K562 (cell line): ENCODE measurements around the gene PTPRT. TPM values are rescaled to one million over a fixed set of nuclear protein-coding genes. Genes with fewer than 3 reads are reported as not detected.

ENCODE experiments used
- ATAC-seq: fragments of 200-7000 bp; cut with Tn5 transposase; 3 replicates; pipeline ENCODE4 v1.9.1; 2020; ENCODE audit warnings: moderate library complexity
- BruUV-seq: library from RNA; stranded (reverse); fragments of 400-500 nt; replicated peaks from 2 replicates; lab custom pipeline; 2021; lab: Mats Ljungman, UMichigan
- CTCF ChIA-PET: fragments of 300-600 bp; formaldehyde crosslinking; extraction: SDS; loops from one replicate; lab custom pipeline; 2021; ENCODE audit warnings: low intra/inter-chr PET ratio; lab: Yijun Ruan, JAX
- POLR2A ChIA-PET: fragments of 300-600, 350-650 bp; sonication (Branson Sonifier 250); formaldehyde crosslinking; extraction: SDS; loops from one replicate; lab custom pipeline; 2021; ENCODE audit warnings: antibody characterized with exemption, inconsistent platforms; lab: Yijun Ruan, JAX
- DNase-seq, 4 experiments: peaks; one replicate each; pipeline versions ENCODE4 v3.0.0 to v3.0.0-alpha.2; 2011 to 2018; ENCODE audit warnings: low spot score in 3 of 4, mixed read lengths in 3 of 4; ENCODE audit errors: extremely low read depth in 1 of 4
- FAIRE-seq: peaks from 2 replicates; lab custom pipeline; 2011; peaks lifted over from hg19 to GRCh38; lab: Jason Lieb, UNC
- H2AFZ ChIP-seq: 2 replicates; pipeline ENCODE4 v1.6.0; 2011; ENCODE audit warnings: low read depth, low read length, control low read depth, inconsistent platforms
- H3K27ac ChIP-seq: fragments of 200-600 bp; 3 replicates; pipeline ENCODE4 v1.8.0; 2011; ENCODE audit warnings: low read depth, mild to moderate bottlenecking, control low read depth, inconsistent platforms, low read length, moderate library complexity, mixed read lengths; ENCODE audit errors: extremely low read depth
- H3K27me3 ChIP-seq, 2 experiments: fragments of 300-600 bp in 1 of 2; 2 replicates in 1 of 2; 3 replicates in 1 of 2; pipeline versions ENCODE4 v1.6.0 to v1.8.0; 2011; ENCODE audit warnings: inconsistent platforms in 2 of 2, low read length in 2 of 2, mild to moderate bottlenecking in 1 of 2, mixed read lengths in 1 of 2, moderate library complexity in 1 of 2; ENCODE audit not compliant: control insufficient read depth in 2 of 2, insufficient read depth in 2 of 2
- H3K36me3 ChIP-seq: fragments of 300-600 bp; 3 replicates; pipeline ENCODE4 v1.8.0; 2011; ENCODE audit warnings: mild to moderate bottlenecking, low read length, inconsistent platforms; ENCODE audit not compliant: control insufficient read depth, insufficient read depth
- H3K4me1 ChIP-seq, 2 experiments: fragments of 200-600 bp in 1 of 2; replicated peaks in 1 of 2; 2 replicates in 1 of 2; 3 replicates in 1 of 2; pipeline versions ENCODE4 v1.5.1 to v1.8.0; 2011; ENCODE audit warnings: inconsistent platforms in 2 of 2, low read length in 2 of 2, mild to moderate bottlenecking in 1 of 2, mixed read lengths in 1 of 2, moderate library complexity in 1 of 2; ENCODE audit not compliant: control insufficient read depth in 2 of 2, insufficient read depth in 2 of 2
- H3K4me2 ChIP-seq: 2 replicates; pipeline ENCODE4 v1.6.1; 2011; ENCODE audit warnings: low read length, control low read depth, inconsistent platforms, mixed read lengths; ENCODE audit not compliant: insufficient read depth
- H3K4me3 ChIP-seq: fragments of 200-600 bp; sonication (generic), shearing (Covaris generic); 2 replicates; pipeline ENCODE4 v1.5.1; 2016; ENCODE audit warnings: control low read depth, inconsistent platforms
- H3K79me2 ChIP-seq: fragments of 200-600 bp; 3 replicates; pipeline ENCODE4 v1.8.0; 2011; ENCODE audit warnings: low read length, inconsistent platforms; ENCODE audit not compliant: control insufficient read depth, insufficient read depth
- H3K9ac ChIP-seq, 2 experiments: 2 replicates each; pipeline versions ENCODE4 v1.6.0 to v1.6.1; 2011; ENCODE audit warnings: low read depth in 2 of 2, low read length in 2 of 2, control low read depth in 1 of 2, inconsistent platforms in 1 of 2, mild to moderate bottlenecking in 1 of 2, mixed read lengths in 1 of 2; ENCODE audit not compliant: insufficient read depth in 1 of 2
- H3K9me1 ChIP-seq: one replicate; pipeline ENCODE4 v1.6.0; 2011; ENCODE audit warnings: inconsistent platforms, mild to moderate bottlenecking, low read length, moderate library complexity; ENCODE audit not compliant: control insufficient read depth, insufficient read depth
- H3K9me3 ChIP-seq: replicated peaks from 2 replicates; pipeline ENCODE4 v1.5.1; 2011; ENCODE audit warnings: low read depth, low read length, inconsistent platforms; ENCODE audit not compliant: control insufficient read depth, insufficient read depth
- H4K20me1 ChIP-seq: replicated peaks from 2 replicates; pipeline ENCODE4 v1.6.1; 2011; ENCODE audit warnings: low read length, inconsistent platforms, mixed read lengths; ENCODE audit not compliant: control insufficient read depth, insufficient read depth
- ARNT ChIP-seq, 2 experiments: fragments of 450-650 bp; IDR thresholded peaks; 2 replicates each; pipeline ENCODE4 v1.6.1; 2016; ENCODE audit warnings: mild to moderate bottlenecking in 1 of 2
- CBFA2T2 ChIP-seq: fragments of 450-650 bp; conservative IDR thresholded peaks from 2 replicates; pipeline ENCODE4 v1.6.1; 2017; ENCODE audit warnings: mild to moderate bottlenecking
- CBFA2T3 ChIP-seq: fragments of 450-650 bp; IDR thresholded peaks from 2 replicates; pipeline ENCODE4 v1.6.1; 2017
- CREBBP ChIP-seq: IDR thresholded peaks from one replicate; pipeline ENCODE4 v1.6.1; 2012; ENCODE audit warnings: low read depth, mild to moderate bottlenecking, control low read depth, inconsistent platforms, low read length
- DNMT1 ChIP-seq: fragments of 450-650 bp; IDR thresholded peaks from 2 replicates; pipeline ENCODE4 v1.6.1; 2016; ENCODE audit warnings: antibody characterized with exemption, mild to moderate bottlenecking
- DPF2 ChIP-seq: fragments of 450-650 bp; IDR thresholded peaks from 2 replicates; pipeline ENCODE4 v1.6.1; 2016
- GATA2 ChIP-seq: sonication (generic); formaldehyde crosslinking; IDR thresholded peaks from 2 replicates; pipeline ENCODE4 v1.4.0; 2020; ENCODE audit warnings: mild to moderate bottlenecking, missing genetic modification reagents
- NCOR1 ChIP-seq: fragments of 450-650 bp; IDR thresholded peaks from 2 replicates; pipeline ENCODE4 v1.6.1; 2016; ENCODE audit warnings: mild to moderate bottlenecking, moderate library complexity
- NR4A1 ChIP-seq, 2 experiments: fragments of 250-450 bp in 1 of 2; fragments of 450-650 bp in 1 of 2; sonication (Bioruptor Pico) in 1 of 2; IDR thresholded peaks; 2 replicates each; pipeline versions ENCODE4 v1.4.0 to v1.6.1; 2016 to 2020; ENCODE audit warnings: mild to moderate bottlenecking in 2 of 2, missing compliant biosample characterization in 1 of 2, missing genetic modification characterization in 1 of 2, moderate library complexity in 1 of 2
- SIRT6 ChIP-seq: IDR thresholded peaks from one replicate; pipeline ENCODE4 v1.6.1; 2012; ENCODE audit warnings: low read depth, mild to moderate bottlenecking, control low read depth, inconsistent platforms, low read length, moderate library complexity
- TAL1 ChIP-seq: fragments of 450-650 bp; IDR thresholded peaks from 2 replicates; pipeline ENCODE4 v1.6.1; 2016; ENCODE audit warnings: mild to moderate bottlenecking
- TCF3 ChIP-seq: sonication (generic); formaldehyde crosslinking; IDR thresholded peaks from 2 replicates; pipeline ENCODE4 v1.4.0; 2020; ENCODE audit warnings: mild to moderate bottlenecking, missing genetic modification reagents
- TRIM28 ChIP-seq: fragments of 450-650 bp; IDR thresholded peaks from 2 replicates; pipeline ENCODE4 v1.6.1; 2017
- ZBTB7A ChIP-seq: IDR thresholded peaks from 2 replicates; pipeline ENCODE4 v1.6.1; 2011; ENCODE audit warnings: low read depth, mild to moderate bottlenecking, low read length, moderate library complexity, borderline replicate concordance; ENCODE audit not compliant: control insufficient read depth
- ZNF584 ChIP-seq: fragments of 200-800 bp; sonication (Bioruptor generic); IDR thresholded peaks from 2 replicates; pipeline ENCODE4 v1.6.1; 2016; ENCODE audit warnings: low read depth, mild to moderate bottlenecking, missing genetic modification characterization, missing compliant biosample characterization
- ZNF766 ChIP-seq: fragments of 200-800 bp; sonication (Bioruptor generic); conservative IDR thresholded peaks from 2 replicates; pipeline ENCODE4 v1.6.1; 2016; ENCODE audit warnings: missing genetic modification characterization, missing compliant biosample characterization
- WGBS: fragments of 100-300 bp; shearing (Covaris generic); methylation state at CpG from one replicate; pipeline ENCODE4 v1.1.6; 2016; ENCODE audit warnings: low coverage, mixed read lengths; ENCODE audit not compliant: insufficient coverage; ENCODE audit errors: missing lambda C conversion rate; 5-methylcytosine and 5-hydroxymethylcytosine counted together
- in situ Hi-C: fragments of 300-500 bp; cut with MboI; formaldehyde crosslinking; loops from 4 replicates; pipeline ENCODE4 v1.15.0; 2018; ENCODE audit warnings: inconsistent platforms, mixed read lengths
- intact Hi-C: fragments of 100-400 bp; cut with micrococcal nuclease; formaldehyde crosslinking; loops from 2 replicates; pipeline ENCODE4 v1.14.2; 2022
- polyA plus RNA-seq, 8 experiments: library from polyadenylated mRNA; depleted of rRNA in 4 of 8; stranded (reverse) in 5 of 8; unstranded in 3 of 8; fragments of >200 nt; fragmentation: Nextera tagmentation in 2 of 8; fragmentation: Illumina TruSeq in 1 of 8; extraction: Ambion mirVana in 2 of 8; extraction: Trizol in 1 of 8; gene quantifications; 2 replicates each; pipeline versions ENCODE4 v1.2.1 to v1.2.3, GENCODE V29; 2011 to 2014; ENCODE audit warnings: inconsistent platforms in 1 of 8, missing spikeins in 1 of 8
- total RNA-seq, 7 experiments: library from RNA; depleted of rRNA in 6 of 7; stranded (reverse); fragments of >200 nt in 6 of 7; fragmentation: Illumina TruSeq in 2 of 7; extraction: Trizol in 2 of 7; gene quantifications; 2 replicates each; pipeline versions ENCODE4 v1.2.1 to v1.2.3, GENCODE V29; 2011 to 2021; ENCODE audit warnings: low replicate concordance in 1 of 7
- TF ChIP-seq, protein P1 (sequence below): fragments of 250-450 bp; sonication (Bioruptor Pico); IDR thresholded peaks from 2 replicates; pipeline ENCODE4 v1.8.0; 2021; ENCODE audit warnings: mild to moderate bottlenecking, moderate library complexity

The PTPRT gene
- total and polyA plus RNA-seq, 9 of the 15 experiments (the other 6 are each of a cell fraction or from before 2014, with no cell fraction given) = not detected

DNA sequence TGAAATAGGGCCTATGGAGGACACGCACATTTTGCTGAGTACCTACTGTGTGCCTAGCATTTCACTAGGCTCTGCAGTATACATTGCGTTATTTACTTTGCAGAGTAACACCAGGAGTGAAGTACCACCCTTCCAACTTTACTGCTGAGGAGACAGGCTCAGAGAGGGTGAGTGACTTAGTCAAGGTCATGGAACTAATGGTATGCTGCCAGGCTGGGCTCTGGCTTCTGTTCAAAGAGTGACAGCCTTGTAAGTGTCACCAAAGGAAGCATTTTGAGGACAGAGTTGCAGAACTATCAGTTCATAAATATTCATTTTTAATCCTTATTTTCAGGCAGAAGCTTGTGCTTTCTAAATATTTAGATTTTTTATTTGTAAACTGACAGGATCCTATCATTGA, 816.7 kb downstream of the PTPRT start:
- Histone ChIP-seq H3K27ac (no peak overlapping the region), H3K79me2 (no peaks in the 10 kb centered on the region), H2AFZ (no peak overlapping the region), H3K4me3 (no peak overlapping the region), H3K9ac (no peak overlapping the region), H4K20me1 (no peaks in the 10 kb centered on the region), H3K4me1 (no peaks in the 10 kb centered on the region; a peak in 1 of 5 replicates), H3K9me3 (no peaks in the 10 kb centered on the region), H3K36me3 (no peaks in the 10 kb centered on the region), H3K9me1 (no peaks in the 10 kb centered on the region), H3K27me3 (no peaks in the 10 kb centered on the region), H3K4me2 (no peak overlapping the region)
- DNase-seq (no peak), ATAC-seq (no peak), FAIRE-seq (no peak)
- ChIA-PET POLR2A (no interaction called here), CTCF (no interaction called here)
- intact Hi-C loops (no loop called here), in situ Hi-C loops (no loop called here)
- no peak for TF ChIP-seq DNMT1
- TF ChIP-seq TAL1 = no peak
- no peak for TF ChIP-seq CREBBP
- no peak for TF ChIP-seq TRIM28
- TF ChIP-seq ZNF766 = no peak
- no peak for TF ChIP-seq NR4A1 (CRISPR knock-in tag; IDR thresholded peaks at IDR 0.05)
- no peak for TF ChIP-seq NR4A1 (tag; IDR thresholded peaks at IDR 0.05)
- no peak for TF ChIP-seq SIRT6
- no TSS peak for BruUV-seq
- 0% methylated on average over 2 of the region's 2 CpGs for WGBS

DNA sequence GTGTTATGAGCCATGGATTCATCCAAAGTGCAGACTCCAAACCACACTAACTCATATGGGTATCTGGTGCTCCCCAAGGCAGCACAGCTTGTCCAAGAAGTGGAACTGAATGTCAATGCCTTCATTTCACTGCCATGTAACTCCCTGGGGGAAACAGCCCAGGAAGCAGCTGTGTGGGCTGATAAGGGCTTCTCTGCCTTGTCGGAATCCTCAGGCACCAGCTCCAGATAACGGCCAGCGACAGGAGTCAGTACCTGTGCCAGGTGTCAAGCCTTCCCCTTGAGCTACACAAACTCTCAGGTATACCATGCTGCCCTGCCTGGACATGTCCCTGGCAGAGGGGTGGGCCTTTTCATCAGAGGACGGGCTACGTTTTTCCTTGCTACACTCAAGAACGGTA, 819.6 kb downstream of the PTPRT start:
- POLR2A ChIA-PET = interaction anchor here (0.5 kb wide), 1 partner anchor 16 kb away, joined by 4 read pairs; no protein-coding TSS in a partner anchor
- H3K9ac ChIP-seq = no peak overlapping the region
- no peak overlapping the region for H2AFZ ChIP-seq
- FAIRE-seq = no peak
- ATAC-seq = no peak
- H4K20me1 ChIP-seq = no peaks in the 10 kb centered on the region
- in situ Hi-C loops (no loop called here), intact Hi-C loops (no loop called here)
- H3K4me1 ChIP-seq = no peaks in the 10 kb centered on the region; a peak in 1 of 5 replicates
- H3K4me2 ChIP-seq = no peak overlapping the region
- BruUV-seq = no TSS peak
- H3K27ac ChIP-seq = no peak overlapping the region
- H3K9me3 ChIP-seq = no peaks in the 10 kb centered on the region
- H3K79me2 ChIP-seq = no peaks in the 10 kb centered on the region
- no peaks in the 10 kb centered on the region for H3K36me3 ChIP-seq
- no peaks in the 10 kb centered on the region for H3K9me1 ChIP-seq
- WGBS = 0% methylated on average over 6 of the region's 6 CpGs
- CTCF ChIA-PET = no interaction called here
- no peak overlapping the region for H3K4me3 ChIP-seq
- H3K27me3 ChIP-seq = no peaks in the 10 kb centered on the region
- peak in 2 of 4 experiments; percentile 8 to 11 for DNase-seq
- TF ChIP-seq NCOR1 (0 out of 2 replicates have a peak, but pooled peaks have one; percentile 17), GATA2 (CRISPR knock-in tag) (no peak), ZBTB7A (no peak), CBFA2T3 (peak; percentile 67), CBFA2T2 (peak; percentile 44; the same call in 1 of the 2 replicates), DPF2 (0 out of 2 replicates have a peak, but pooled peaks have one; percentile 14), ARNT (IDR thresholded peaks at IDR 0.05) (no peak), TCF3 (CRISPR knock-in tag) (peak; percentile 66), ZNF584 (no peak)
- TF ChIP-seq, protein P1, sequence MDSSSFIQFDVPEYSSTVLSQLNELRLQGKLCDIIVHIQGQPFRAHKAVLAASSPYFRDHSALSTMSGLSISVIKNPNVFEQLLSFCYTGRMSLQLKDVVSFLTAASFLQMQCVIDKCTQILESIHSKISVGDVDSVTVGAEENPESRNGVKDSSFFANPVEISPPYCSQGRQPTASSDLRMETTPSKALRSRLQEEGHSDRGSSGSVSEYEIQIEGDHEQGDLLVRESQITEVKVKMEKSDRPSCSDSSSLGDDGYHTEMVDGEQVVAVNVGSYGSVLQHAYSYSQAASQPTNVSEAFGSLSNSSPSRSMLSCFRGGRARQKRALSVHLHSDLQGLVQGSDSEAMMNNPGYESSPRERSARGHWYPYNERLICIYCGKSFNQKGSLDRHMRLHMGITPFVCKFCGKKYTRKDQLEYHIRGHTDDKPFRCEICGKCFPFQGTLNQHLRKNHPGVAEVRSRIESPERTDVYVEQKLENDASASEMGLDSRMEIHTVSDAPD = no peak
